Esophagus muscularis mucosa (tissue), 4 donors: ENCODE data around the gene FUT8. TPM values are rescaled to one million over a fixed set of nuclear protein-coding genes. Genes with fewer than 3 reads are reported as not detected.

ENCODE experiments used
- DNase-seq: peaks from one replicate; pipeline ENCODE4 v3.0.0-alpha.2; 2017; ENCODE audit errors: extremely low spot score
- H3K27ac ChIP-seq, 4 donors: fragments of 200-600 bp; sonication (generic); replicated peaks in 1 of 4; 1 replicate in 3 of 4; 2 replicates in 1 of 4; pipeline ENCODE4 v1.5.1; 2016 to 2019; ENCODE audit warnings: mild to moderate bottlenecking in 1 of 4
- H3K27me3 ChIP-seq, 4 donors: fragments of 200-600 bp; sonication (generic); one replicate each; pipeline versions ENCODE4 v1.5.1 to v1.6.0; 2016 to 2019
- H3K36me3 ChIP-seq, 4 donors: fragments of 200-600 bp; sonication (generic); one replicate each; pipeline ENCODE4 v1.5.1; 2016 to 2019
- H3K4me1 ChIP-seq, 4 donors: fragments of 200-600 bp; sonication (generic); one replicate each; pipeline ENCODE4 v1.5.1; 2016 to 2019
- H3K4me3 ChIP-seq, 4 donors: fragments of 200-600 bp; sonication (generic); 1 replicate in 2 of 4; 2 replicates in 2 of 4; pipeline ENCODE4 v1.5.1; 2016 to 2019; ENCODE audit warnings: mild to moderate bottlenecking in 4 of 4, moderate library complexity in 1 of 4
- H3K9me3 ChIP-seq, 4 donors: fragments of 200-600 bp; sonication (generic); 1 replicate in 3 of 4; 2 replicates in 1 of 4; pipeline ENCODE4 v1.5.1; 2016 to 2019
- CTCF ChIP-seq, 3 experiments: fragments of 200-600 bp in 2 of 3; fragments of 450-650 bp in 1 of 3; sonication (generic) in 2 of 3; IDR thresholded peaks; one replicate each; pipeline ENCODE4 v1.5.1; 2017 to 2019; ENCODE audit warnings: antibody characterized with exemption in 3 of 3, mild to moderate bottlenecking in 2 of 3, moderate library complexity in 1 of 3
- EP300 ChIP-seq: sonication (generic); formaldehyde crosslinking; IDR thresholded peaks from one replicate; pipeline ENCODE4 v1.6.1; 2017; ENCODE audit warnings: antibody characterized with exemption
- POLR2A ChIP-seq: fragments of 450-650 bp; IDR thresholded peaks from one replicate; pipeline ENCODE4 v1.6.1; 2017; ENCODE audit warnings: antibody characterized with exemption, moderate library complexity, mild to moderate bottlenecking, low read depth
- POLR2AphosphoS5 ChIP-seq, 2 donors: sonication (generic); formaldehyde crosslinking; IDR thresholded peaks; one replicate each; pipeline ENCODE4 v1.6.1; 2017; ENCODE audit warnings: antibody characterized with exemption in 2 of 2
- WGBS: methylation state at CpG from one replicate; pipeline ENCODE4 v1.1.5; 2018; 5-methylcytosine and 5-hydroxymethylcytosine counted together
- intact Hi-C: fragments of 100-400 bp; cut with DNase I; formaldehyde crosslinking; loops from one replicate; pipeline ENCODE4 v1.15.1; 2023
- total RNA-seq, 4 donors: library from RNA; depleted of rRNA; stranded (reverse); fragments of >200 nt; gene quantifications; one replicate each; pipeline versions ENCODE4 v1.1.0 to v1.2.1, GENCODE V29; 2016

The FUT8 gene
- total RNA-seq, 4 donors from 2014 or later, result 12.8 to 22.2 (median 20.1) TPM

- Histone ChIP-seq H3K9me3 (peaks cover 0 to 8% (median 3%) of the 10 kb centered on the region in 4 donors), H3K4me3 (no peak overlapping the region), H3K27me3 (no peaks in the 10 kb centered on the region), H3K27ac (no peak overlapping the region), H3K4me1 (no peaks in the 10 kb centered on the region), H3K36me3 (no peaks in the 10 kb centered on the region)
- TF ChIP-seq EP300 (no peak), CTCF (IDR thresholded peaks at IDR 0.05) (no peak), POLR2A (no peak), POLR2AphosphoS5 (IDR thresholded peaks at IDR 0.05) (no peak)
- no peak for DNase-seq
- WGBS, result 97% methylated on average over 2 of the region's 2 CpGs
- intact Hi-C loops, result no loop called here
Observed at GRCh38 chr14:65536781-65537423, 124.4 kb downstream of the FUT8 start.

DNA sequence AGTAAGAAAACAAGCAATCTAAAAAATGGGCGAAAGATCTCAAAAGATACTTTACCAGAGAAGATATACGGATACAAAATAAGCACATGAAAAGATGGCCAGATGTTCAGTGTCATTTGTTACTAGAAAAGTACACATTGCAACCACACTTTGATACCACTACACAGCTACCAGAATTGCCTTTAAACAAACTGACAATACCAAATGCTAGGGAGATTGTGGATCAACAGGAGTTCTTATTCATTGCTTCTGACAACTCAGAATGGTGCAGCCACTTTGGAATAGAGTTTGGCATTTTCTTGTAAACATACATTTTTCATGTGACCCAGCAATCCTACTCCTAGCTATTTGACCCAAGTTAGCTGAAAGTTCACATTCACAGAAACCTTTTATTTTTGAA lies 136.3 kb downstream of the FUT8 start:
- Histone ChIP-seq H3K9me3 (no peaks in the 10 kb centered on the region), H3K4me1 (no peaks in the 10 kb centered on the region), H3K36me3 (no peaks in the 10 kb centered on the region), H3K4me3 (no peak overlapping the region), H3K27ac (no peak overlapping the region), H3K27me3 (no peaks in the 10 kb centered on the region)
- TF ChIP-seq EP300 (no peak), CTCF (IDR thresholded peaks at IDR 0.05) (no peak), POLR2A (no peak), POLR2AphosphoS5 (IDR thresholded peaks at IDR 0.05) (no peak)
- no peak for DNase-seq
- 85% methylated on average over 2 of the region's 2 CpGs for WGBS
- intact Hi-C loops, result no loop called here

- no peaks in the 10 kb centered on the region for H3K4me1 ChIP-seq
- no peak overlapping the region for H3K4me3 ChIP-seq
- TF ChIP-seq EP300 (no peak), POLR2A (no peak), CTCF (IDR thresholded peaks at IDR 0.05) (no peak), POLR2AphosphoS5 (IDR thresholded peaks at IDR 0.05) (no peak)
- H3K36me3 ChIP-seq, result no peaks in the 10 kb centered on the region
- intact Hi-C loops, result no loop called here
- DNase-seq, result no peak
- H3K9me3 ChIP-seq, result no peaks in the 10 kb centered on the region
- H3K27me3 ChIP-seq, result no peaks in the 10 kb centered on the region
- 36% methylated on average over 2 of the region's 2 CpGs for WGBS
- H3K27ac ChIP-seq, result no peak overlapping the region
Observed at GRCh38 chr14:65549429-65549828, 136.9 kb downstream of the FUT8 start.

GRCh38 chr14:65550779-65551643 lies 138.5 kb downstream of the FUT8 start:
- no peaks in the 10 kb centered on the region for H3K36me3 ChIP-seq
- no peak for DNase-seq
- H3K27me3 ChIP-seq, result no peaks in the 10 kb centered on the region
- H3K9me3 ChIP-seq, result no peaks in the 10 kb centered on the region
- H3K4me3 ChIP-seq, result no peak overlapping the region
- H3K4me1 ChIP-seq, result peaks cover 0 to 3% (median 0%) of the 10 kb centered on the region in 4 donors
- WGBS, result 93% methylated on average over 6 of the region's 6 CpGs
- no peak overlapping the region for H3K27ac ChIP-seq
- intact Hi-C loops, result no loop called here
- TF ChIP-seq CTCF (IDR thresholded peaks at IDR 0.05) (no peak), POLR2AphosphoS5 (IDR thresholded peaks at IDR 0.05) (no peak), POLR2A (no peak), EP300 (no peak)
